MCF 10A (cell line): Measurements from ENCODE around the gene BEX1. TPM values are rescaled to one million over a fixed set of nuclear protein-coding genes. Genes with fewer than 3 reads are reported as not detected.

Experiments
- BruUV-seq: library from RNA; stranded (reverse); fragments of 400-500 nt; replicated peaks from 2 replicates; lab custom pipeline; 2021; lab: Mats Ljungman, UMichigan
- CTCF ChIA-PET: fragments of 300-600 bp; sonication (Branson Sonifier 250); formaldehyde crosslinking; extraction: SDS; loops from one replicate; lab custom pipeline; 2021; ENCODE audit warnings: antibody characterized with exemption, inconsistent platforms; lab: Yijun Ruan, JAX
- POLR2A ChIA-PET: fragments of 300-600, 350-650 bp; sonication (Branson Sonifier 250); formaldehyde crosslinking; extraction: SDS; loops from one replicate; lab custom pipeline; 2020; ENCODE audit warnings: antibody characterized with exemption, inconsistent platforms; lab: Yijun Ruan, JAX
- DNase-seq: peaks from one replicate; pipeline ENCODE4 v3.0.0-alpha.2; 2018; ENCODE audit not compliant: unreplicated experiment
- H3K27ac Mint-ChIP-seq: one replicate; pipeline ENCODE4 v1.8.0; 2022; ENCODE audit warnings: mild to moderate bottlenecking, low read depth, mixed read lengths; ENCODE audit not compliant: unreplicated experiment
- H3K27me3 Mint-ChIP-seq: one replicate; pipeline ENCODE4 v1.8.0; 2022; ENCODE audit warnings: mixed read lengths; ENCODE audit not compliant: insufficient read depth, unreplicated experiment
- H3K36me3 Mint-ChIP-seq: one replicate; pipeline ENCODE4 v1.8.0; 2022; ENCODE audit warnings: mild to moderate bottlenecking, moderate library complexity, mixed read lengths; ENCODE audit not compliant: insufficient read depth, unreplicated experiment
- H3K4me1 Mint-ChIP-seq: one replicate; pipeline ENCODE4 v1.8.0; 2022; ENCODE audit warnings: mixed read lengths; ENCODE audit not compliant: insufficient read depth, unreplicated experiment
- H3K4me3 Mint-ChIP-seq: one replicate; pipeline ENCODE4 v1.8.0; 2022; ENCODE audit warnings: mild to moderate bottlenecking, moderate library complexity, mixed read lengths; ENCODE audit not compliant: unreplicated experiment
- H3K9me3 Mint-ChIP-seq: one replicate; pipeline ENCODE4 v1.8.0; 2022; ENCODE audit warnings: mixed read lengths; ENCODE audit not compliant: unreplicated experiment
- CTCF ChIP-seq: fragments of 200-600 bp; IDR thresholded peaks from one replicate; pipeline ENCODE4 v1.8.0; 2022; ENCODE audit warnings: antibody characterized with exemption, mild to moderate bottlenecking; ENCODE audit not compliant: unreplicated experiment
- intact Hi-C: fragments of 100-400 bp; cut with micrococcal nuclease; formaldehyde crosslinking; loops from 2 replicates; pipeline ENCODE4 v1.14.1; 2022
- total RNA-seq: library from RNA; stranded (reverse); gene quantifications from 2 replicates; pipeline ENCODE4 v1.2.3, GENCODE V29; 2022

The BEX1 gene
- total RNA-seq, 1 experiment from 2014 or later: not detected

DNA sequence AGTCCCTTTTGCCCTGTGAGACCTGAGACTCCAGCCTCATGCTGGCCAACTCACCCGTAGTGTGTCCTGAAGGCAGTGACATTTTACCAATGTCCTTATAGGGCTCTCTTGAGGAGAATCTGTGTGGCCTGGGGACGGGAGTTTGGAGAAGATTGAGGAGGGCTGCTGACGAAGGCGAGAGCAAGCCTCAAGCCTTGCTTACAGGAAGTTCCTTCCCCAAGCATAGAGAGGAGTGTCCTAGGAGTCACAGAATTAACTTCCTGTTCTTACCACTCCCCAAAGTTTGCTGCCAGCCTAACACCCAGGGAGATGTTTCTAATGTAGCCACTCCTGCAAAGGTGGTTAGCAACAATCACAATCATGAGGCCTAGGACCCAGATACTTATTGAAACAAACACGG lies 29.0 kb upstream of the BEX1 start, which contains the start of gene NXF3:
TSS of gene NXF3 (minus strand) at position 202 of the 400 bp plus-strand sequence. CDS start at position 82, 120 bp downstream.
- Mint-ChIP-seq H3K27ac (no peak within 1 kb of the TSS), H3K4me3 (no peak within 1 kb of the TSS), H3K4me1 (no peaks in the 10 kb centered on the region), H3K36me3 (peaks cover 5% of the 10 kb centered on the region), H3K9me3 (no peaks in the 10 kb centered on the region), H3K27me3 (peaks cover 48% of the 10 kb centered on the region)
- no peak for DNase-seq
- BruUV-seq: no TSS peak
- ChIA-PET POLR2A (no interaction called here), CTCF (no interaction called here)
- TF ChIP-seq CTCF: no peak
- intact Hi-C loops: no loop called here

DNA sequence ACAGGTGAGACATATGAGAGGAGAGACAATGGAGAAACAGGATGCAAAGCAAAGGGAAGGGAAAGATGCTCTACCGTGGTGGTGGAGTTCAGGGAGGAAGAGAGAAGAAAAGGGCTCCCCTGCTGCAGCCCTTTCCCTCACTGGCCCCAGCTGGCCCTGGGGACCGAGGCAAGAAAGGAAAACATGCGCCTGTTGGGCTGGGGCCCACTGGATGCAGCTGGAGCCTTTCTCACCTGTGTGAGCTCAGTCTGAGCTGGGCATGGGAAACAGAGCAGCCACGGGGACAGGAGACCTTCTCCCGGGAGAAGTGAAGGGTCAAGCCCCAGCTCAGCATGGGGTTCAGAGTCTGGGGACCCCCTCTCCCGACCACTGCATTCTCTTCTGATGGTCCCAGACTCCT lies 17.1 kb upstream of the BEX1 start:
- no peak for DNase-seq
- BruUV-seq: no TSS peak
- Mint-ChIP-seq H3K4me3 (no peak overlapping the region), H3K4me1 (no peaks in the 10 kb centered on the region), H3K36me3 (no peaks in the 10 kb centered on the region), H3K27me3 (peaks cover 91% of the 10 kb centered on the region), H3K9me3 (no peaks in the 10 kb centered on the region), H3K27ac (no peak overlapping the region)
- ChIA-PET CTCF (no interaction called here), POLR2A (interaction anchor here (0.6 kb wide), 1 partner anchor 1394 kb away, joined by 3 read pairs; no protein-coding TSS in a partner anchor)
- intact Hi-C loops: no loop called here
- no peak for TF ChIP-seq CTCF

DNA sequence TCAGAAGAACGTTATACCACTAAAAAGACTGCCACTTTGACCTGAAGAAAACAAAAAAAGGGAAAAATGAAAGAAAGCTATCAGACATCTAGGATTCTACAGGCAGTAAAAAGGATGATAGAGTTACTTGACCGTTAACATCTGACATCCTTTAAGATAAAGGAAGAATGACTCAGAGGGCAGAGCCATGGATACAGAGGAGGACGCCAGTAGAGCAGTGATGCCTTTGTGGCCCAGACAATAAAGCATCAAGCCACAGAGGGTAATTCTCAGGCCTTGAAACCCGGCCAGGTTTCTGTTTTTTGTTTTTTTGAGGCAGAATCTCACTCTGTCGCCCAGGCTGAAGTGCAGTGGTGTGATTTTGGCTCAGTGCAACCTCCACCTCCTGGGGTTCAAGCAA lies 9.5 kb upstream of the BEX1 start:
- BruUV-seq: no TSS peak
- no peaks in the 10 kb centered on the region for H3K9me3 Mint-ChIP-seq
- TF ChIP-seq CTCF: no peak
- intact Hi-C loops: no loop called here
- no peak overlapping the region for H3K4me3 Mint-ChIP-seq
- DNase-seq: no peak
- CTCF ChIA-PET: interaction anchor here (1.3 kb wide), 1 partner anchor 118 kb away, joined by 3 read pairs; no protein-coding TSS in a partner anchor
- no peak overlapping the region for H3K27ac Mint-ChIP-seq
- H3K36me3 Mint-ChIP-seq: no peaks in the 10 kb centered on the region
- H3K4me1 Mint-ChIP-seq: no peaks in the 10 kb centered on the region
- POLR2A ChIA-PET: interaction anchor here (0.6 kb wide), 1 partner anchor 539 kb away, joined by 3 read pairs; no protein-coding TSS in a partner anchor
- peaks cover 64% of the 10 kb centered on the region for H3K27me3 Mint-ChIP-seq

DNA sequence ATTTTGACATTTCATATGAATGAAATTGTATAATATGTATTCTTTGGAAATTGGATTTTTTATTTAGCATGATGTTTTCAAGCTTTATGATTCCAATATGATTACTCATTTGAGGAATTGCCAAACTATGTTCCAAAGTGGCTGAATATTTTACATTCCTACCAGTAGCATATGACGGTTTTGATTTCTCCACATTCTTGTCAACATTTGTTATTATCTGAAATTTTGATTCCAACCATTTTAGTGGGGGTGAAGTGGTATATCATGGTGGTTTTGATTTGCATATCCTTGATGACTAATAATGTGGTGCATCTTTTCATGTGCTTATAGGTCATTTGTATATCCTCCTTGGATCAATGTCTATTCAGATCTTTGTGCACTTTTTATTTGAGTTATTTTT lies 2.6 kb upstream of the BEX1 start:
- Mint-ChIP-seq H3K36me3 (no peaks in the 10 kb centered on the region), H3K27me3 (peaks cover 19% of the 10 kb centered on the region), H3K9me3 (peaks cover 8% of the 10 kb centered on the region), H3K4me1 (no peaks in the 10 kb centered on the region), H3K27ac (no peak overlapping the region), H3K4me3 (no peak overlapping the region)
- CTCF ChIA-PET: no interaction called here
- DNase-seq: no peak
- POLR2A ChIA-PET: no interaction called here
- BruUV-seq: no TSS peak
- intact Hi-C loops: no loop called here
- TF ChIP-seq CTCF: no peak
